HG02798 (cell line): Measurements from ENCODE around the gene SUSD6.
"Not testable (repeated sequence)": the region's sequence is repeated elsewhere in the genome, so short reads cannot be mapped to it uniquely, and the experiment has no call there.

Source experiments
- ATAC-seq: cut with Tn5 transposase; IDR thresholded peaks from one replicate; pipeline ENCODE4 v1.9.1; 2021; ENCODE audit warnings: mild to moderate bottlenecking; ENCODE audit not compliant: unreplicated experiment, poor library complexity

The SUSD6 gene

GRCh38 chr14:69692594-69692993 lies 81.2 kb downstream of the SUSD6 start:
- no peak for ATAC-seq

DNA sequence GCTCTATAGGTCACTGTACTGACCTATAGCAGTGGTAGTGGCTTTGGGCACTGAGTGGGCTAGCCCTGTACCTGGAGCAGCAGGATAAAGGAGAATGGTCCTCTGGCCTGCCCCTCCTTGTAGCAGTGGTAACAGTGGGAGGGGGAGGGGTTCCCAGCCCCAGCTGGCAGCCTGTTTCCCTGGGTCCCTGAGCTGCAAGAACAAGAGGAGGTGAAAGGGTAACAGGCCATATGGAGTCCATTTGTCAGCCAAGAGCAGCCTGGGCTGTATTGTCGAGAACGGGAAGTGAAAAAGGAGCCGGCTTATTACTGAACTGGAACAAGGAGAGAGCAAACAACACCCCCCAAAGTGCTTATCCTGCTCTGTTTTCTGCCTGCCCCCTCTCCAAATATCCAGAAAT lies 81.7 kb downstream of the SUSD6 start:
- ATAC-seq, result peak; percentile 46

GRCh38 chr14:69693801-69694729 lies 82.7 kb downstream of the SUSD6 start:
- ATAC-seq, result peak; percentile 35

DNA sequence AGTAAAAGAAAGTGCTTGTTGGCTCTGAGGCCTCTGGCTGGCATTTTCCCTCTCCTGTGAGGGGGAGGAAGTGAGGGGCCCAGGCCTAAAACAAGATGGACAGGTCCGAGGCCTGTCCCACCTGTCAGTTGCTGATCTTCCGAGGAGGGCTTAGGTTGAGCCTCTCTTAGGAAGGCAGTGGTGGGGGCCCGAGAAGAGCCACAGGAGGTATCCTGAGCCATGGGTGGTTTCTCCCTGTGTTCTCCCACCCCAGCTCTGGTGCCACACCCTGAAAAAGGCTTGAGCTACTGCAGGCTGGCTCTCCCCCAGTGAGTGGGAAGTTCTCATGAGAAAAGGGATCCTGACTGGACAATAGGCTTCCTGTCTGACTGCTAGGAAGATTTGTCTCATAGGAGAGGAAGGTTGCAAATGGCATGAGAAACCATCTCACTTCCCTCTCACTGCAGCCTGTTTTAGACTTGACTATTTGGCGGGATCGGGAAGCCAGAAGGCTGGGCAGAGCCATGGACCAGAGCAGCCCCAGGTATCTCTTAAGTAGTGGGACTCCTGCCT lies 83.4 kb downstream of the SUSD6 start:
- peak; percentile 5 for ATAC-seq

DNA sequence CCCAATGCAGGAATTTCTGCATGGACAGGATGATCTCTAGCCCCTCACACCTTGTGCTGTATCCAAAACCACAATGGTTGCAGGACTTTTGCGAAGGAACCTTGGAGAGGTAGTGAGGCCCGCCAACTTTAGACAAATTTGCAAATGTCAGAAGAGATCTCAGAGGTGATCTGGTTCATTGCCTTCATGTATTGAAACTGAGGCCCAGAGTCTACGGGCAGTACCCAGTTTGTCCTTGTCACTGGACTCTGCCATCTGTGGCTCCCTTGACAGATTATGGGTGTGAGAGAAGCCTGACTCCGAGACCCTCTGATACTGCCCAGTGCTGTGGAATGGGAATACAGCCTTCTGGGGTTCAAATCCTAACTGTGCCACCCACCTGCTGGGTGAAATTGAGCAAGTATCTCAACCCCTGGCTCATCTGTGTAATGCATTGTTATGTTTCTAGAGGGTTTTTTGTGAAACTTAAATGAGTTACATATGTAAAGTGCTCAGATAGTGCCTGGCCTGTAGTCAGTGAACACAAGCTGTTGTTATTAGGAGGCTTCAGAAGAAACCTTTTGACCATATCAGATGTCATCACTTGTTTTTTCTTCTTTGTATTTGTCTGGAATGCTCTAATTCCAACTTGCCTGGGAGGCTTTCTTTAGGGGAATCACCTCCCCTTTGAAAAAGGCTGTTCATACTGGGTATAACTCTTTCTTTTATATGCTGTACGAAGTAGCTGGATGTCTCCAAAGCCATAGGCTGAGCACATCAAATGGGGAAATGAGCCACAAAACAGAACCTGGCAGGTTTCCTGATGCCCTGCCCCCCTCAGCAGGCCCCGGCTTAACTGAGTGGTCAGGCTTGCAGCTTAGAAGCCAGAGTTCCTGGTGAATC lies 84.2 kb downstream of the SUSD6 start:
- peak; percentile 42 for ATAC-seq

DNA sequence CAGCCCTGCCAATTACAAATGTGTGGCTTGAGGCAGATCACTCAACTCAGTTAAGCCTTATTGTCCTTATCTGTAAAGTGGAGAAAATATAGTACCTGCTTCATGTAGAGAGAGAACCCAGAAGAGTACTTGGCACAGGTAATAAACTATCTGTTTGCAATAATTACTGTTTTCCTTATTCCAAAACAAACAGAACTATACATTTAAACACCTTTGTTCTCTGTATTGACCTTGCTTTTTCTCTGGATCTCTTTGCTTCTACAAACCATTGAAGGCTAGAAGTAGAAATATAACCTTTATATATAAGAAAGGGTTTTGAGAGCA lies 84.8 kb downstream of the SUSD6 start:
- no peak for ATAC-seq

DNA sequence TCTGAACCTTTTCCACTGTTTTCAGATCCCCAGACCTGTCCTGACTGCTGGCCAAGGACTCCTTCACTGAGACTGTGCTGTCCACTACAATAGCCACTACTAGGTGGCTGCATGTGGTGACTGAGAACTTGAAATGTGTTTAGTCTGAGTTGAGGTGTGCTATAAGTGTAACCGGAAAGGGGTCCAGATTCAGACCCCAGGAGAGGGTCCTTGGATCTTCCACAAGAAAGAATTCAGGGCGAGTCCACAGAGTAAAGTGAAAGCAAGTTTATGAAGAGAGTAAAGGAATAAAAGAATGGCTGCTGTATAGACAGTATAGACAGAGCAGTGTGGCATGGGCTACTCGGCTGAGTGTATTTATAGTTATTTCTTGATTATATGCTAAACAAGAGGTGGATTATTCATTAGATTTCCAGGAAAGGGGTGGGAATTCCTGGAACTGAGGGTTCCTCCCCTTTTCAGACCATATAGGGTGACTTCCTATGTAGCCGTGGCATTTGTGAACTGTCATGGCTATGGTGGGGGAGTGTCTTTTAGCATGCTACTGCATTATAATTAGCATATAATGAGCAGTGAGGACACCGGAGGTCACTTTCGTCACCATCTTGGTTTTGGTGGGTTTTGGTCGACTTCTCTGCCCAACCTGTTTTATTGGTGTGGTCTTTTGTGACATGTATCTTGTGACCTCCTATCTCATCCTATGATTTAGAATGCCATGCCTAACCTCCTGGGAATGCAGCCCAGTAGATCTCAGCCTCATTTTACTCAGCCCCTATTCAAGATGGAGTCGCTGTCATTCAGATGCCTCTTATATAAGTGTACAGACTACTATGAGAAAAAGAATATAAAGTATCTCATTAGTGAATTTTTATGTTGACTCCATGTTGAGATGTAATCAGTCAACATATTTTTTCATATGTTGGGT lies 85.5 kb downstream of the SUSD6 start:
- no peak for ATAC-seq

DNA sequence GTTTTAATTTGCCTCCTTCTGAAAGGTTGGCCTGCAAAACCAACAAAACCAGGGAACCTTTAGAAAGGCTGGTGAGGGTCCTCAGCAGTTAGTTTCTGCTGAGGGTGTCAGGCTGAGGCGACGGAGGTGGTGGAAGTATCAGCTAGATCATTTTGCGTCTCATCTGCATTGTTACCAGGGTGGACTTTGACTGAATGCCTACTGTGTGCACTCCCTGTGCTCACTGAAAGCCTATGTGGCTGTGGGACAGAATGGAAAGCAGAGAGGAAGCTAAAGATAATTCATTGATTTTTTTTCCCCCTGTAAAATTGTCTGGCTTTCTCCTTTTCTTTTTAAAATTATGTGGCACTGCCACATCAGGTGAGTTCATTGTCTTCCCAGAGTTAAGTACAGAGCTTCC lies 87.2 kb downstream of the SUSD6 start:
- no peak for ATAC-seq

GRCh38 chr14:69699243-69699642 lies 87.8 kb downstream of the SUSD6 start:
- not testable (repeated sequence) for ATAC-seq

GRCh38 chr14:69699748-69700303 lies 88.4 kb downstream of the SUSD6 start:
- no peak for ATAC-seq

GRCh38 chr14:69700575-69700974 lies 89.2 kb downstream of the SUSD6 start:
- no peak for ATAC-seq

DNA sequence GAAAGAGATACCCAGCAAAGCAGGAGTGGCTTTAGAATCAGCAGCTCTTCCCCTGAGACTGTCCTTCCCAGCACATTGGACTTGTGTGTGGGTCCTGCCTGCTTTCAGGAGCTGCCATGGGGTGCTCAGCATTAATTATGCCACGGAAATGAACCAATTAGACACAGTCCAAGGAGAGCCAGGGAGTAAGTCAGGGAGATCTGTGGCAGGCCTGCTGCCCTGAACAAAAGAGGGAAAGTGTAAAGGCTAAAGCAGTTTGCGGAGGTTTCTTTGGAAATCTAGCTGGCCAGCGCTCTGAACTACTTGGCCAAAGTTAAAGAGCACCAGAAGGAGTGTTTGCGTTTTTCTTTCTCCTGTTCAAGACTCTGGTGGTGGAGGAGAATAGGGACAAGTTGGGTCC lies 89.9 kb downstream of the SUSD6 start:
- no peak for ATAC-seq

DNA sequence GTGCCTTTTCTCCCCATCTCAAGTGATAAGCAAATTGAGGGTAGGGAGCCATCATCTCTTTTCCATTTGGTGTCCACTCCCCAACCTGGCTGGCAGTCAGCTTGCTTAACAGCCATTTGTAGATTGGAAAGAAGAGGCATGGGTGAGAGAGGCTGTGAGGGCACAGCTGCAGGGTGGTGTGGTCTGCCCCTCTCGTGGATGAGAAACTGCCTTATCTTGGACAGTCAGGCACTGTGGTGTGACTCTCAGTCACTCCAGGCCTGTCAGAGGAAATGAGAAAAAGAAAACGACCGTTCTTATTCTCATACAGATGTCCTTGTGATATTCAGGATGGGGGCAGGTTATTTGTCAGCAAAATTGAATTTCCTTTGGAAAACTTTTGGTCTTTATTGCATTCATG lies 90.5 kb downstream of the SUSD6 start:
- peak; percentile 75 for ATAC-seq

DNA sequence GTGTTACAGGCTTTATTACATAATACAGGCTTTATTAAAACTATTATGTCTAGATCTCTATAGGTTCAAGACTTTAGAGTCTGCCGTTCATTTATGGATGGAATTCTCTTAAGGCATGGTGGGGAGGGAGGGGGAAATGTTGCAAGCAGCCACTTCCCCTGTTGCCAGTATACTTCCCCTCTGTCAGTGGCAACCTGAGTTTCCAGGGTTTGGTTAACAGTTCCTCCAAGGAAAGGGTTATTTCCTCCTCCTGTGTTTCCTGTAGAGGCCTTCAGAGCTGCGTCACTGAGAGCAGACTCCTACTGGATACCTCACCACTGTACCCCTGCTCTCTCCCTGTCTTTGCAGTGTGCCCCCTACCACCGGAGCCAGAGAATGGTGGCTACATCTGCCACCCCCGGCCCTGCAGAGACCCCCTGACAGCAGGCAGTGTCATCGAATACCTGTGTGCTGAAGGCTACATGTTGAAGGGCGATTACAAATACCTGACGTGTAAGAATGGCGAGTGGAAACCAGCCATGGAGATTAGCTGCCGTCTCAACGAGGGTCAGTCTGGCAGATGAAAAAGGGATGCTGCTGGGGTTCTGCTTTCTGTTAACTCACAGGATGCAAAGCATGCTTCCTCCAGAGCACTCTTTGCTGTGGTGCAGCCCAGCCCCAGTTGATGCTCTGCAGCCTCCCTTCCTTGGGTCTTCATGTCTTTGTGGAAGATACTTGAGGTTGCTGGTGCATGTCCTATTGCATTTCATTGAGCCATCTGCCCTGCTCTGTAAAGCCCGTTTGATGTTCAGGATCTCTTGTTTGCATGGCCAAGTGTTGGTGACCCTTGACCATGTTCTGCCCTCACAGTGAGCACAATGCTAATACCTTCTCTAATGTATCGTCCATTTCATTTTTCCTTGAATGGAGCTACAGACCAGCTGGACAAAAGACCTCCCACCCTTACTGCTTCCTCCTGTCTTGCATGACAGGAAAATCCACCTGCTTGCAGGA lies 91.9 kb downstream of the SUSD6 start:
- no peak for ATAC-seq

DNA sequence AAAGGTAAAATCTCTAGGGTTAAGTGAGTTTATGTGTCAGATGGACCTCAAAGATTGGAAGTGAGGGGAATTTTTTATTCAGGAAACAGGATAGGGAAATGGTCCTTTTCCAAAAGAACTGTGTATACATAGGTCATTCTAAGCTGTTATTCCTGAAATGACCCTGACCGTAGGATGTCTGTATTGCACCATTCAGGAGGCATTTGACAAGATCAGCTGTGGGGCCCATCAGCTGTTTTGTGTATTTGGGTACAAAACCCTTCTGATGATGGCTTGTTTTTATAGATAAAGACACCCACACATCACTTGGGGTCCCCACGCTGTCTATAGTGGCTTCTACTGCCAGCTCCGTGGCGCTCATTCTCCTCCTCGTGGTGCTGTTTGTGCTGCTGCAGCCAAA lies 92.9 kb downstream of the SUSD6 start:
- no peak for ATAC-seq

GRCh38 chr14:69705706-69706105 lies 94.3 kb downstream of the SUSD6 start:
- ATAC-seq, result no peak

GRCh38 chr14:69708049-69708448 lies 96.7 kb downstream of the SUSD6 start:
- ATAC-seq, result no peak
